HG03039 (cell line): ENCODE measurements around the gene HOOK2.
"Not testable (repeated sequence)": the region's sequence is repeated elsewhere in the genome, so short reads cannot be mapped to it uniquely, and the experiment has no call there.

Source experiments
- ATAC-seq: cut with Tn5 transposase; IDR thresholded peaks from one replicate; pipeline ENCODE4 v1.9.1; 2021; ENCODE audit warnings: mild to moderate bottlenecking, moderate library complexity; ENCODE audit not compliant: unreplicated experiment

Gene HOOK2

DNA sequence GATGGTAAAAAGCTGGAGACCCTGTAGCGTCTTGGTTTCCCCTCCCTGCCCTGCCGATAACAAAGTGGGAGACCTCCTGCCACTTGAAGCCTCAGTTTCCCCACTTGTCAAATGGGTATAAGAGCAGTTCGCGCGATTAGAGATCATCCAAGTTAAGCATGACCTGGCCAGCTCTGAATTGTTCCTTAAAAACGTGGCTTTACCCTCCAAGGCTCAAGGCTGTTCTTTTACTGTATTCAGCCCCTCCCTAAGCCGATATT is 52.0 kb downstream of the HOOK2 start:
- ATAC-seq, result no peak

DNA sequence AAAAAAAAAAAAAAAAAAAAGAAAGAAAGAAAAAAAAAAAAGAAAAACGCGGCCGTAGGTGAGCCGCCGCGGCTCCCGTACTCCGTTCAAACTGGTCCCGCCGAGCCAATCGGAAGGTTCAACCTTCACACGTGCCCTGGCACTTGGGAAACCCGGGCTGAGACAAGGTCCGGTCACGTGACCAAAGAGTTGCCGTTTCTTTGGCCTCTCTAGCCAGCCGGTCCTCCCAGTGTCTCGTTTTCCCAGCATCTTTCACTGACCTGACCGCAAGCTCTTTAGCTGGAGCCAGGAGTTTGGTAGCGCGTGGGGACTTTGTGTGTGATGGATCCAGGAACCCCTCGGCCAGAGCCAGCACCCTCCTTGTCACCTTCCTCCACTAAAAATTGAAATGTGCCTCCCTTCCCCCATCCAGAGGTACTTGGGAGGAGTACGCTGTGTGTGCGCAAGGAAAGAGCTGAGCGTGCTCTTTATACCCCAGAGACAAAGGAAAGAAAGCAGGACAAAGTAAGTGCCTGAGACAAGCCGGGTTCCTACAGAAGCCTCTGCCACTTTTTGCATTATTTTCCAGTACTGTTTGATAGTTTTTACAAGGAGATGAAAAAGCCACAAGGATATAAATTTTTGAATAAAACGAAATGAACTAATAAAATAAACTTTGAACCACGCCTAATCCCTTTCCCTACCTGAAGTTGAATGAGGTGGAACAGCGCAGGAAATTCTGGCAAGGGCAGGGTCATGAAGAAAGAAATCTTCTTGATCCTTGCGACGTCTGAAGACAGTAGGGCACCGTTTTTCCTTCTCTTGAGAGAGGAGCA is 52.6 kb downstream of the HOOK2 start:
- peak; percentile 66 for ATAC-seq

DNA sequence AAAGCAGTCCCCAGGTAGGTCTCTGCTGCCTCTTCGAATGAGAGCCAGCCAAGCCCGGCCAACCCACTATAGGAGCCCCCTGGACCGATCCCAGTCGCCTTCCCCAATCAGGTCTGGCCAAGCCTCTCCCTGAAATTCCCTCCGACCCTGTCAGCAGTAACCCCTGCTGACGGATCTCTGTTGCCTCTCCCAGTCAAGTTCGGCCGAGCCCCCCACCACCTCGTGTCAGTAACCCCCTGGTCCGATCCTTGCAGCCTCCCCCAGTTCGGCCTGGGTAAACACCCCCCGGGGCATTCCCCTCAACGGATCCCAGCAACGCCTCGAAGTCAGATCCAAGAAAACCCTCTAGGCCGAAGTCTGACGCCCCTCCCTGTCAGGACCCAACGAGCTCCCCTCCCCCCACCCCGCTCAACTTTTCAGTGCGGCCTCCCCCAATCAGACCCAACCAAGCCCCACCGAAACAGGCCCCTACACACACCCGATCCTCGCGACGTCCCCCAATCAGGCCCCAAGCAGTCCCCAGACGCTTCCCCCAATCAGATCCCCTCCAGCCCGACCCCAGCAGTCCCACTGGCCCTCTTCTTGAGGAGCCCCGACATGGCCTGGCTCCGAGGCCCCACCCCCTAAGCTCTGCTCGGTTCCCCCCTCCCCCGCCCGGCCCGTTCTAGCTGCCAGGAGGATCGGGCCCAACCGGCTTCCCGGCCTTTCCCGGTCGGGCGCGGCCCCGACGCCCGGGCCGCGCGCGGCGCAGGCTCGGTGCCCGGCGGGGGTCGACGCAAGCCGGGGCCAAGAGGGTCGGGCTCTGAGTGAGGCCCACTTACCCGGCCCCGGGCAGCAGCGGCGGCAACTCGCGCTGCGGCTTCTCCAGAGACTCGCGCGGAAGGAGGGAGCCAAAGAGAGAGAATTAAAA is 53.4 kb downstream of the HOOK2 start:
- no peak for ATAC-seq

DNA sequence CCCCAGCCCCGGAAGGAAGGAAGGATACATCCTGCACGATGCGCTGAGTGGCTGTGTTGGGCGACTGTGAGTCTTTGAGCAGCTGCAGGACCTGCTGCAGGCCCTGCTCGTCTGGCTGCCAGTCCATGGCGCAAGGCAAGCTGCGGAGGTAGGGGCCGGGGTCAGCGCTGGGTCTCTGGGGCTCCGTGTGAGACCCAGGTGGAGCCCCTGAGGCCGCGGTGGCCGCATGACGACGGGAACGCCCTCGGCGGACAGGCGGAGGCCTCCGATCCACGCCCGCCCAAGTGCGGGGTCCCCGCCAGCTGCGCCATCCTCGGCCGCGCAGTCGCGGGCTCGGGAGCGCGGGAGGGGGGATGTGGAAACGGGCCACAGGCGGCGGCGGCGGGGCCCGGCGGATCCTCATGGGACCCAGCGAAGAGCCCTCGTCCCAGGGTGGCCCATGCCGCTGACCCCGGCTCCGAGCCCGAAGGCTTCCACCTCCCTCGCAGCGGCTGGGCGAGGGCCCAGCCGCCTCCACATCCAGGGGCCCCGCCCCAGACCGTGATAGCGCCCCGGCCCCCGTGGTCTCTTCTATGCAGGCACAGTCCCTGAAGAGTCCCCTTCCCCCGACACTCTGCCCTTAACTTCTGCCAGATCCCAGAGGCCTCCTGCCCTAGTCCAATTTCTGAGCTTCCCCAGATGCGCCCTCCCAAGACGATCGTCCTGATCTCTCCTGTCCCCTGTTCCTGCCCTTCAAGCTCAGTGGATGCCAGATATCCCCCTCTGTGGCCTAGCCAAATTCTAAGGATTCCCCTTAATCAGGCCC is 54.3 kb downstream of the HOOK2 start:
- ATAC-seq, result no peak

DNA sequence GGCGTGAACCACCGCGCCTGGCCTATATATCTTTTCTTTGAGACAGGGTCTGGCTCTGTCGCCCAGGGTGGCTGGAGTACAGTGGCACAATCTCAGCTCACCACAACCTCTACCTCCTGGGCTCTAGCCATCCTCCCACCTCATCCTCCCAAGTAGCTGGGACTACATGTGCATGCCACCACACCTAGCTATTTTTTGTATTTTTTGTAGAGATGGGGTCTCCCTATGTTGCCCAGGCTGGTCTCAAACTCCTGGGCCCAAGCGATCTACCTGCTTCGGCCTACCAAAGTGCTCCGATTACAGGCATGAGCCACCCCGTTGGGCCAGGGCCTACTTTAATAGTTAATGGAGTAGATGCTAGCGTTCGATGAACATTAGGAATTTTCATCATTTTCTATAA is 55.1 kb downstream of the HOOK2 start:
- ATAC-seq, result no peak

DNA sequence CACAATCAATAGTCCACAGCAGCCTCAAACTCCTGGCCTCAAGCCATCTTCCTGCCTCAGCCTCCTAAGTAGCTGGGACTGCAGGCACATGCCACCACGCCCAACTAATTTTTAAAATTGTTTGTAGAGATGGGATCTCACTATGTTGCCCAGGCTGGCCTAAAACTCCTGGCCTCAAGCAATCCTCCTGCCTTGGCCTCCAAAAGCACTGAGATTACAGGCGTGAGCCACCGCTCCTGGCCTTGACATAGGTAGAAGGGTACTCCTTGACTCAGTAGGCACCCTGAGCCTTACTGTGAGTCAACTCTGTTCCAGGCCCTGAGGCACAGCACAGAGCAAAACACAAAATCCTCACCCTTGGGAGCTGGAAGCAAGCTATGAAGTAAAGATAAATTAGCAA is 59.4 kb downstream of the HOOK2 start:
- ATAC-seq, result no peak

DNA sequence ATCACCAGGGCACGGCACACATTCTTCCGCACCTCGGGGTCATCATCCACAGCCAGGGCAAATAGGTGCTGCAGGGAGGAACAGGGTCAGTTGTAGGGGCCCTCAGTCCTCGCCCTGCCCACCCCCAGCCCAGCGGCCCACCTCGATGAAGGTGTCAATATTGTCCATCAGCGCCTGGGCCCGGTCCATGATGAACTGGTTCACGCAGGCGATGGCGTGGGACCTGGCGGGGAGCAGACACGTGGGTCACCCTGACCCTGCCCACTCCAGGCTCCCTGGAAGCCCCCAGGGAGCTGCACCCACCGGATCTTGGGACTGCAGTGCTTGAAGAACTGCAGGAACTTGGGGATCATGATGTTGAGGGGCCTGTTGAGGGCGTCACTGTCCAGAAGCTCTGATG is 60.2 kb downstream of the HOOK2 start:
- no peak for ATAC-seq

DNA sequence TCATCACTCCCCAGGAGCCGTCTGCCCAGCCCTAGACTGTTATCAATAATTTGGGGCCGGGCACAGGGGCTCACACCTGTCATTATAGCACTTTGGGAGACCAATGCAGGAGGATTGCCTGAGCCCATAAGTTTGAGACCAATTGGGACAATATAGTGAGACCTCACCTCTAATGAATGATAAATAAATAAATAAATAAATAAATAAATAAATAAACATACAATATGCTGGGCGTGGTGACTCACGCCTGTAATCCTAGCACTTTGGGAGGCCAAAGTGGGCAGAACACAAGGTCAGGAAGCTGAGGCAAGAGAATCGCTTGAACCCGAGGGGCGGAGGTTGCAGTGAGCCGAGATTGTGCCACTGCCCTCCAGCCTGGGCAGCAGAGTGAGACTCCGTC is 62.0 kb downstream of the HOOK2 start:
- not testable (repeated sequence) for ATAC-seq
